ENCODE results near the gene KCNQ4. TPM values are rescaled to one million over a fixed set of nuclear protein-coding genes. Genes with fewer than 3 reads are reported as not detected.

The KCNQ4 gene
- total and polyA plus RNA-seq, 2 experiments from 2014 or later, result 1.3 to 3.0 TPM

DNA sequence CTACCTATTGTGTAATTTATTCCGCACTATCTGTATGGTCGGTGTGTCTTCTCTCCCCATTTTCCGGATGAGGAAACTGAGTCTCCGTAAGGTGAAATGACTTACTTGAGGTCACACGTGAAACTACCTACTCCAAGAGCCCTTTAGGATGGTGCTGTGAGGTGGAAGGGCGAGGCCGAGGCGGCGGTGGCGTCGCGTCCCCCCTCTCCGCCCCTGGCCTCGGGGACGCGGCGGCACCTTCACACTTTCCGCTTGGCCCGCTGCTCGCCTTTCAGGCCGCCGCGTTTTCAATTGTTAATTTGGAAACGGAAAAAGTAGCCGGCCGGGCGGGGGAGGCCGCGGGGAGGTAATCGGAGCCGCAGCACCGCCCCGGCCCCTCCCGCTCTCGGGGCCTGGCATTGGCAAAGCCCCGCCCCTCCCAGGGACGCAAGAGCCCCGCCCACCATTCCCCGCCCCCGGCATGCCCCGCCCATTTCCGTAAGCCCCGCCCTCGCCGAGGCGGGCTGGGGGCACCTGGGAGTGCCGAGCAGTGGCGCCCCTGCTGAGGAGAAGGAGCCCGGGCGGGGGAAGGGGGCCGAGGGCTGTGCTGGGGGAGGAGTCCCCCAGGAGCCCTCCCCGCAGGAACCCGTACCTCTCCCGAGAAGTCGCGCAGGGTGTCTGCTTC, 18.6 kb downstream of the KCNQ4 start:
- no peaks in the 10 kb centered on the region for H3K79me2 ChIP-seq (replicated peaks; ENCODE audit: insufficient read depth)
- peak overlapping the region; percentile 91 for H2AFZ ChIP-seq
- DNase-seq (ENCODE audit: low spot score) (peak; percentile 97), ATAC-seq (peak; percentile 60)
- peaks cover 66% of the 10 kb centered on the region for H3K4me1 Mint-ChIP-seq
- no peak for TF ChIP-seq ZNF114 (CRISPR knock-in tag; IDR thresholded peaks at IDR 0.05)
- TF ChIP-seq, protein P1, sequence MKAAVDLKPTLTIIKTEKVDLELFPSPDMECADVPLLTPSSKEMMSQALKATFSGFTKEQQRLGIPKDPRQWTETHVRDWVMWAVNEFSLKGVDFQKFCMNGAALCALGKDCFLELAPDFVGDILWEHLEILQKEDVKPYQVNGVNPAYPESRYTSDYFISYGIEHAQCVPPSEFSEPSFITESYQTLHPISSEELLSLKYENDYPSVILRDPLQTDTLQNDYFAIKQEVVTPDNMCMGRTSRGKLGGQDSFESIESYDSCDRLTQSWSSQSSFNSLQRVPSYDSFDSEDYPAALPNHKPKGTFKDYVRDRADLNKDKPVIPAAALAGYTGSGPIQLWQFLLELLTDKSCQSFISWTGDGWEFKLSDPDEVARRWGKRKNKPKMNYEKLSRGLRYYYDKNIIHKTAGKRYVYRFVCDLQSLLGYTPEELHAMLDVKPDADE (IDR thresholded peaks at IDR 0.05), result no peak
- H3K4me2 ChIP-seq, result peak overlapping the region; percentile 78
- H4K20me1 ChIP-seq (replicated peaks; ENCODE audit: insufficient read depth), result no peaks in the 10 kb centered on the region
- H3K36me3 Mint-ChIP-seq (ENCODE audit: low read depth), result no peaks in the 10 kb centered on the region
- H3K9me2 ChIP-seq (ENCODE audit: insufficient read depth), result no peaks in the 10 kb centered on the region
- peaks cover 52% of the 10 kb centered on the region for H3K4me1 ChIP-seq (ENCODE audit: insufficient read depth)
- H3K27ac Mint-ChIP-seq, result no peak overlapping the region
- no peak overlapping the region for H3K27ac ChIP-seq (ENCODE audit: low read depth)
- peaks cover 18% of the 10 kb centered on the region for H3K27me3 Mint-ChIP-seq (ENCODE audit: insufficient read depth, low read depth, poor library complexity)
- H3K27me3 ChIP-seq (ENCODE audit: insufficient read depth), result peaks cover 18% of the 10 kb centered on the region; the same call in 1 of the 2 replicates
- H3K4me3 ChIP-seq, result peak overlapping the region; percentile 57
- no peaks in the 10 kb centered on the region for H3K9me3 Mint-ChIP-seq
- no peaks in the 10 kb centered on the region; the same call in 1 of the 2 replicates for H3F3A ChIP-seq (replicated peaks; ENCODE audit: low read depth)
- H3K4me3 Mint-ChIP-seq, result peak overlapping the region; percentile 59
- H3K36me3 ChIP-seq (ENCODE audit: insufficient read depth), result no peaks in the 10 kb centered on the region

- H3K4me3 ChIP-seq, result peak overlapping the region; percentile 57
- no peaks in the 10 kb centered on the region for H3K9me3 Mint-ChIP-seq
- H3K27ac Mint-ChIP-seq, result no peak overlapping the region
- peaks cover 54% of the 10 kb centered on the region for H3K4me1 ChIP-seq (ENCODE audit: insufficient read depth)
- H3K36me3 Mint-ChIP-seq (ENCODE audit: low read depth), result no peaks in the 10 kb centered on the region
- H3K27ac ChIP-seq (ENCODE audit: low read depth), result no peak overlapping the region
- peak overlapping the region; percentile 87 for H2AFZ ChIP-seq
- ATAC-seq, result no peak
- no peaks in the 10 kb centered on the region for H3K36me3 ChIP-seq (ENCODE audit: insufficient read depth)
- H3K4me1 Mint-ChIP-seq, result peaks cover 61% of the 10 kb centered on the region
- peak overlapping the region; percentile 50; the same call in 2 of the 3 replicates for H3K4me3 Mint-ChIP-seq
- H4K20me1 ChIP-seq (replicated peaks; ENCODE audit: insufficient read depth), result no peaks in the 10 kb centered on the region
- H3F3A ChIP-seq (replicated peaks; ENCODE audit: low read depth), result no peaks in the 10 kb centered on the region; the same call in 1 of the 2 replicates
- H3K4me2 ChIP-seq, result peak overlapping the region; percentile 78
- no peak for DNase-seq (ENCODE audit: low spot score)
- H3K9me2 ChIP-seq (ENCODE audit: insufficient read depth), result no peaks in the 10 kb centered on the region
- no peaks in the 10 kb centered on the region for H3K79me2 ChIP-seq (replicated peaks; ENCODE audit: insufficient read depth)
- peaks cover 18% of the 10 kb centered on the region for H3K27me3 Mint-ChIP-seq (ENCODE audit: insufficient read depth, low read depth, poor library complexity)
- H3K27me3 ChIP-seq (ENCODE audit: insufficient read depth), result peaks cover 18% of the 10 kb centered on the region; the same call in 1 of the 2 replicates
- TF ChIP-seq ZNF114 (CRISPR knock-in tag; IDR thresholded peaks at IDR 0.05) (no peak), JUNB (IDR thresholded peaks at IDR 0.05; ENCODE audit: unreplicated experiment) (no peak), EZH2 (IDR thresholded peaks at IDR 0.05; ENCODE audit: low read depth, unreplicated experiment) (no peak), POLR2AphosphoS5 (IDR thresholded peaks at IDR 0.05; ENCODE audit: low read depth) (no peak), ZNF331 (CRISPR knock-in tag; IDR thresholded peaks at IDR 0.05; ENCODE audit: low read depth) (no peak), STAT1 (IDR thresholded peaks at IDR 0.05; ENCODE audit: unreplicated experiment) (no peak), ZNF462 (CRISPR knock-in tag; IDR thresholded peaks at IDR 0.05) (no peak), CREB1 (CRISPR knock-in tag; IDR thresholded peaks at IDR 0.05; ENCODE audit: low read depth) (no peak)
- TF ChIP-seq, protein P1 (IDR thresholded peaks at IDR 0.05), result no peak
These were observed 19.1 kb downstream of the KCNQ4 start for GRCh38 chr1:40802742-40803113.

Data from GM23338 (cell line).